OCI-LY3 (cell line): ENCODE results near the gene NECAB3.

Experiments used
- CTCF ChIP-seq: fragments of 200-600, 300-600 bp; sonication (generic); IDR thresholded peaks from 2 replicates; pipeline ENCODE4 v1.5.1; 2014; ENCODE audit warnings: antibody characterized with exemption, low read length, low read depth
- EZH2phosphoT487 ChIP-seq: fragments of 200-600 bp; shearing (Covaris generic); IDR thresholded peaks from 2 replicates; pipeline ENCODE4 v1.6.1; 2018; ENCODE audit warnings: antibody characterized with exemption, mixed run types, low read depth

GRCh38 chr20:33609504-33609903 is 64.7 kb downstream of the NECAB3 start:
- TF ChIP-seq CTCF (no peak), EZH2phosphoT487 (no peak)
